Spleen (tissue), 7 donors: Measurements from ENCODE around the gene CFAP20DC.

Experiments
- CTCF ChIP-seq, 11 experiments: fragments of 200-600 bp in 7 of 11; fragments of 450-650 bp in 4 of 11; sonication (generic) in 4 of 11; IDR thresholded peaks in 8 of 11; conservative IDR thresholded peaks in 3 of 11; 1 replicate in 7 of 11; 2 replicates in 4 of 11; pipeline versions ENCODE4 v1.4.0 to v1.8.0; 2016 to 2021; ENCODE audit warnings: antibody characterized with exemption in 11 of 11, inconsistent platforms in 4 of 11, mild to moderate bottlenecking in 1 of 11
- POLR2AphosphoS5 ChIP-seq, 3 donors: sonication (generic); formaldehyde crosslinking; IDR thresholded peaks; one replicate each; pipeline ENCODE4 v1.5.1; 2017; ENCODE audit warnings: antibody characterized with exemption in 3 of 3
- donor health status: DM: no; HTN: no; CAD: no; lungs with moderate emphysema.
- donor health status: DM: no; HTN: no; CAD: no.
- donor health status: DM: no; HTN: no; CAD: no.

- TF ChIP-seq CTCF (IDR thresholded peaks at IDR 0.05 in 8 of 11, conservative IDR thresholded peaks at IDR 0.05 in 3 of 11): no peak
- no peak for TF ChIP-seq POLR2AphosphoS5 (IDR thresholded peaks at IDR 0.05)
These were observed 201.0 kb downstream of the CFAP20DC start for GRCh38 chr3:58848826-58849225.
